K562 (cell line): ENCODE results near the gene HECW1. TPM values are rescaled to one million over a fixed set of nuclear protein-coding genes. Genes with fewer than 3 reads are reported as not detected.

Experiments used
- ATAC-seq: fragments of 200-7000 bp; cut with Tn5 transposase; 3 replicates; pipeline ENCODE4 v1.9.1; 2020; ENCODE audit warnings: moderate library complexity
- BruUV-seq: library from RNA; stranded (reverse); fragments of 400-500 nt; replicated peaks from 2 replicates; lab custom pipeline; 2021; lab: Mats Ljungman, UMichigan
- CTCF ChIA-PET: fragments of 300-600 bp; formaldehyde crosslinking; extraction: SDS; loops from one replicate; lab custom pipeline; 2021; ENCODE audit warnings: low intra/inter-chr PET ratio; lab: Yijun Ruan, JAX
- POLR2A ChIA-PET: fragments of 300-600, 350-650 bp; sonication (Branson Sonifier 250); formaldehyde crosslinking; extraction: SDS; loops from one replicate; lab custom pipeline; 2021; ENCODE audit warnings: antibody characterized with exemption, inconsistent platforms; lab: Yijun Ruan, JAX
- DNase-seq, 4 experiments: peaks; one replicate each; pipeline versions ENCODE4 v3.0.0 to v3.0.0-alpha.2; 2011 to 2018; ENCODE audit warnings: low spot score in 3 of 4, mixed read lengths in 3 of 4; ENCODE audit errors: extremely low read depth in 1 of 4
- FAIRE-seq: peaks from 2 replicates; lab custom pipeline; 2011; peaks lifted over from hg19 to GRCh38; lab: Jason Lieb, UNC
- H2AFZ ChIP-seq: 2 replicates; pipeline ENCODE4 v1.6.0; 2011; ENCODE audit warnings: low read depth, low read length, control low read depth, inconsistent platforms
- H3K27ac ChIP-seq: fragments of 200-600 bp; 3 replicates; pipeline ENCODE4 v1.8.0; 2011; ENCODE audit warnings: low read depth, mild to moderate bottlenecking, control low read depth, inconsistent platforms, low read length, moderate library complexity, mixed read lengths; ENCODE audit errors: extremely low read depth
- H3K27me3 ChIP-seq, 2 experiments: fragments of 300-600 bp in 1 of 2; 2 replicates in 1 of 2; 3 replicates in 1 of 2; pipeline versions ENCODE4 v1.6.0 to v1.8.0; 2011; ENCODE audit warnings: inconsistent platforms in 2 of 2, low read length in 2 of 2, mild to moderate bottlenecking in 1 of 2, mixed read lengths in 1 of 2, moderate library complexity in 1 of 2; ENCODE audit not compliant: control insufficient read depth in 2 of 2, insufficient read depth in 2 of 2
- H3K36me3 ChIP-seq: fragments of 300-600 bp; 3 replicates; pipeline ENCODE4 v1.8.0; 2011; ENCODE audit warnings: mild to moderate bottlenecking, low read length, inconsistent platforms; ENCODE audit not compliant: control insufficient read depth, insufficient read depth
- H3K4me1 ChIP-seq, 2 experiments: fragments of 200-600 bp in 1 of 2; replicated peaks in 1 of 2; 2 replicates in 1 of 2; 3 replicates in 1 of 2; pipeline versions ENCODE4 v1.5.1 to v1.8.0; 2011; ENCODE audit warnings: inconsistent platforms in 2 of 2, low read length in 2 of 2, mild to moderate bottlenecking in 1 of 2, mixed read lengths in 1 of 2, moderate library complexity in 1 of 2; ENCODE audit not compliant: control insufficient read depth in 2 of 2, insufficient read depth in 2 of 2
- H3K4me2 ChIP-seq: 2 replicates; pipeline ENCODE4 v1.6.1; 2011; ENCODE audit warnings: low read length, control low read depth, inconsistent platforms, mixed read lengths; ENCODE audit not compliant: insufficient read depth
- H3K4me3 ChIP-seq: fragments of 200-600 bp; sonication (generic), shearing (Covaris generic); 2 replicates; pipeline ENCODE4 v1.5.1; 2016; ENCODE audit warnings: control low read depth, inconsistent platforms
- H3K79me2 ChIP-seq: fragments of 200-600 bp; 3 replicates; pipeline ENCODE4 v1.8.0; 2011; ENCODE audit warnings: low read length, inconsistent platforms; ENCODE audit not compliant: control insufficient read depth, insufficient read depth
- H3K9ac ChIP-seq, 2 experiments: 2 replicates each; pipeline versions ENCODE4 v1.6.0 to v1.6.1; 2011; ENCODE audit warnings: low read depth in 2 of 2, low read length in 2 of 2, control low read depth in 1 of 2, inconsistent platforms in 1 of 2, mild to moderate bottlenecking in 1 of 2, mixed read lengths in 1 of 2; ENCODE audit not compliant: insufficient read depth in 1 of 2
- H3K9me1 ChIP-seq: one replicate; pipeline ENCODE4 v1.6.0; 2011; ENCODE audit warnings: inconsistent platforms, mild to moderate bottlenecking, low read length, moderate library complexity; ENCODE audit not compliant: control insufficient read depth, insufficient read depth
- H3K9me3 ChIP-seq: replicated peaks from 2 replicates; pipeline ENCODE4 v1.5.1; 2011; ENCODE audit warnings: low read depth, low read length, inconsistent platforms; ENCODE audit not compliant: control insufficient read depth, insufficient read depth
- H4K20me1 ChIP-seq: replicated peaks from 2 replicates; pipeline ENCODE4 v1.6.1; 2011; ENCODE audit warnings: low read length, inconsistent platforms, mixed read lengths; ENCODE audit not compliant: control insufficient read depth, insufficient read depth
- CREBBP ChIP-seq: IDR thresholded peaks from one replicate; pipeline ENCODE4 v1.6.1; 2012; ENCODE audit warnings: low read depth, mild to moderate bottlenecking, control low read depth, inconsistent platforms, low read length
- MTF1 ChIP-seq: fragments of 250-450 bp; sonication (Bioruptor Pico); IDR thresholded peaks from 2 replicates; pipeline ENCODE4 v1.9.0; 2021; ENCODE audit warnings: moderate library complexity, mild to moderate bottlenecking, inconsistent platforms, borderline replicate concordance
- TAF9B ChIP-seq: fragments of 450-650 bp; IDR thresholded peaks from 2 replicates; pipeline ENCODE4 v1.6.1; 2018; ENCODE audit warnings: mild to moderate bottlenecking; ENCODE audit not compliant: partially characterized antibody
- ZFP36 ChIP-seq: fragments of 150-350 bp; IDR thresholded peaks from 2 replicates; pipeline ENCODE4 v1.6.1; 2018; ENCODE audit warnings: low read length, low read depth; ENCODE audit not compliant: partially characterized antibody
- ZKSCAN8 ChIP-seq: fragments of 200-800 bp; sonication (Bioruptor generic); IDR thresholded peaks from 2 replicates; pipeline ENCODE4 v1.6.1; 2016; ENCODE audit warnings: missing genetic modification characterization, missing compliant biosample characterization
- WGBS: fragments of 100-300 bp; shearing (Covaris generic); methylation state at CpG from one replicate; pipeline ENCODE4 v1.1.6; 2016; ENCODE audit warnings: low coverage, mixed read lengths; ENCODE audit not compliant: insufficient coverage; ENCODE audit errors: missing lambda C conversion rate; 5-methylcytosine and 5-hydroxymethylcytosine counted together
- in situ Hi-C: fragments of 300-500 bp; cut with MboI; formaldehyde crosslinking; loops from 4 replicates; pipeline ENCODE4 v1.15.0; 2018; ENCODE audit warnings: inconsistent platforms, mixed read lengths
- intact Hi-C: fragments of 100-400 bp; cut with micrococcal nuclease; formaldehyde crosslinking; loops from 2 replicates; pipeline ENCODE4 v1.14.2; 2022
- polyA plus RNA-seq, 8 experiments: library from polyadenylated mRNA; depleted of rRNA in 4 of 8; stranded (reverse) in 5 of 8; unstranded in 3 of 8; fragments of >200 nt; fragmentation: Nextera tagmentation in 2 of 8; fragmentation: Illumina TruSeq in 1 of 8; extraction: Ambion mirVana in 2 of 8; extraction: Trizol in 1 of 8; gene quantifications; 2 replicates each; pipeline versions ENCODE4 v1.2.1 to v1.2.3, GENCODE V29; 2011 to 2014; ENCODE audit warnings: inconsistent platforms in 1 of 8, missing spikeins in 1 of 8
- total RNA-seq, 7 experiments: library from RNA; depleted of rRNA in 6 of 7; stranded (reverse); fragments of >200 nt in 6 of 7; fragmentation: Illumina TruSeq in 2 of 7; extraction: Trizol in 2 of 7; gene quantifications; 2 replicates each; pipeline versions ENCODE4 v1.2.1 to v1.2.3, GENCODE V29; 2011 to 2021; ENCODE audit warnings: low replicate concordance in 1 of 7
- TF ChIP-seq, protein P1 (sequence below): sonication (generic); formaldehyde crosslinking; IDR thresholded peaks from 2 replicates; pipeline ENCODE4 v1.8.1; 2023; ENCODE audit warnings: mild to moderate bottlenecking, missing genetic modification reagents

The HECW1 gene
- total and polyA plus RNA-seq, 9 of the 15 experiments (the other 6 are each of a cell fraction or from before 2014, with no cell fraction given), result 0.07 to 0.31 (median 0.13) TPM; not detected in 4

DNA sequence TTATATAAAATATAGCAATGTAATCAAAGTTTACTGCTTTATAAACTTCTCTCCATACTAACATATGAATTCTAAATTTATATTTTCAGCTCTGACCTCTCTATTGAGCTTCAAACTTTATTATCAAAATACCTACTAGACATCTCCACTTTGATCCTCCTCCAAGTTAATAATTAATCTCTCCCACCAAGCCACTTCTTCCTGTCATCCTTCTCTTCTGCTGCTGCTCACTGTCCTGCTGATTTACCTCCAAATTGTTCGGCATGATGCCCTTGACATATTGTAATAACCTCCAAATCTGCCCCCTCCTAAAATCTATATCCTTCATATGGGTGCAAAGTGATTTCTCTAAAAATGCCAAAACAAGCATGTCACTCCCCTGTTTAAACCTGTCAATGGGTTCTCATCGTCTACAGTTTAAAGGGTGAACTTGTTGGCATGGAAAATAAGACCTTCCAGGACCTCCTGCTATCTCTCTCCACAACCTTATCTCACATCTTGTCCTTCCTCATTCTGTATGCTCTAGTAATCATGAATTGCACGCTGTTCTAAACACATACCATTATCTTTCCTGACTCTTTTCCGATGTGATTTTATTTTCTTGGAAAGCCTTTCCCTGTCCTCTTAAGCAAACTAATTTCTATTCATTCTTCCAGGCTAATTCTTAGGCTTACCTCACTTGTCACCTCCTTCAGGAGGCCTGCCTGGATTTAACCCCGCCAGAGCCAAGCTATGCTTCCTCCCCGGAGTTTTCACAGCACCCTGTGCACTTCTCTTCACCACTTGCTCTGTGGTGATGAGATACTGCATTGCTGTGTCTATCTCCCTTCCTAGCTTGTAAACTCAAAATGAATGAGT is 418.3 kb downstream of the HECW1 start:
- Histone ChIP-seq H3K27me3 (peaks cover 35 to 49% of the 10 kb centered on the region in 2 experiments), H3K9ac (no peak overlapping the region), H2AFZ (no peak overlapping the region), H3K9me3 (no peaks in the 10 kb centered on the region), H3K36me3 (no peaks in the 10 kb centered on the region), H3K4me1 (no peaks in the 10 kb centered on the region), H3K9me1 (no peaks in the 10 kb centered on the region), H3K27ac (no peak overlapping the region), H3K4me2 (no peak overlapping the region), H3K79me2 (no peaks in the 10 kb centered on the region), H4K20me1 (no peaks in the 10 kb centered on the region), H3K4me3 (no peak overlapping the region)
- ChIA-PET CTCF (no interaction called here), POLR2A (interaction anchor here (0.6 kb wide), 1 partner anchor 54 kb away, joined by 3 read pairs; no protein-coding TSS in a partner anchor)
- in situ Hi-C loops, result no loop called here
- FAIRE-seq (no peak), ATAC-seq (no peak), DNase-seq (no peak)
- WGBS, result 0% methylated on average over 6 of the region's 6 CpGs
- TF ChIP-seq TAF9B (no peak), CREBBP (no peak), ZKSCAN8 (CRISPR knock-in tag) (no peak), MTF1 (CRISPR knock-in tag) (no peak), ZFP36 (peak; percentile 93)
- TF ChIP-seq, protein P1, sequence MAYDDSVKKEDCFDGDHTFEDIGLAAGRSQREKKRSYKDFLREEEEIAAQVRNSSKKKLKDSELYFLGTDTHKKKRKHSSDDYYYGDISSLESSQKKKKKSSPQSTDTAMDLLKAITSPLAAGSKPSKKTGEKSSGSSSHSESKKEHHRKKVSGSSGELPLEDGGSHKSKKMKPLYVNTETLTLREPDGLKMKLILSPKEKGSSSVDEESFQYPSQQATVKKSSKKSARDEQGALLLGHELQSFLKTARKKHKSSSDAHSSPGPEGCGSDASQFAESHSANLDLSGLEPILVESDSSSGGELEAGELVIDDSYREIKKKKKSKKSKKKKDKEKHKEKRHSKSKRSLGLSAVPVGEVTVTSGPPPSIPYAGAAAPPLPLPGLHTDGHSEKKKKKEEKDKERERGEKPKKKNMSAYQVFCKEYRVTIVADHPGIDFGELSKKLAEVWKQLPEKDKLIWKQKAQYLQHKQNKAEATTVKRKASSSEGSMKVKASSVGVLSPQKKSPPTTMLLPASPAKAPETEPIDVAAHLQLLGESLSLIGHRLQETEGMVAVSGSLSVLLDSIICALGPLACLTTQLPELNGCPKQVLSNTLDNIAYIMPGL (CRISPR knock-in tag), result no peak
- intact Hi-C loops, result no loop called here
- no TSS peak for BruUV-seq
